HUES48 (cell line): ENCODE results near the gene METTL4.

Experiments
- H3K27ac ChIP-seq: one replicate; pipeline ENCODE4 v1.7.0; 2013; ENCODE audit warnings: low read depth, low read length, inconsistent platforms
- H3K27me3 ChIP-seq: 2 replicates; pipeline ENCODE4 v1.6.1; 2013; ENCODE audit warnings: mild to moderate bottlenecking, low read length; ENCODE audit not compliant: control insufficient read depth, insufficient read depth
- H3K36me3 ChIP-seq: 2 replicates; pipeline ENCODE4 v1.6.1; 2013; ENCODE audit warnings: low read length; ENCODE audit not compliant: control insufficient read depth, insufficient read depth
- H3K4me1 ChIP-seq: 2 replicates; pipeline ENCODE4 v1.6.1; 2013; ENCODE audit warnings: mild to moderate bottlenecking, low read length; ENCODE audit not compliant: control insufficient read depth, insufficient read depth
- H3K4me3 ChIP-seq: 2 replicates; pipeline ENCODE4 v1.5.1; 2013; ENCODE audit warnings: mild to moderate bottlenecking, low read depth, low read length
- H3K9ac ChIP-seq: 2 replicates; pipeline ENCODE4 v1.6.1; 2013; ENCODE audit warnings: mild to moderate bottlenecking, low read depth, low read length, moderate library complexity
- H3K9me3 ChIP-seq: 2 replicates; pipeline ENCODE4 v1.6.1; 2013; ENCODE audit warnings: low read length; ENCODE audit not compliant: control insufficient read depth, insufficient read depth

METTL4 gene

GRCh38 chr18:2571200-2572170 is at the start of gene METTL4, which contains the start of gene NDC80:
METTL4 (minus strand) TSS chr18:2571505; CDS start chr18:2567216, 4,289 bp downstream.
NDC80 (plus strand) TSS chr18:2571557; CDS start chr18:2572986, 1,429 bp downstream.
- Histone ChIP-seq H3K4me1 (peaks cover 23% of the 10 kb centered on the region; the same call in 1 of the 2 replicates), H3K9ac (peak within 1 kb of the TSS; percentile 96), H3K4me3 (peak within 1 kb of the TSS; percentile 96), H3K27me3 (no peaks in the 10 kb centered on the region), H3K36me3 (peaks cover 32% of the 10 kb centered on the region), H3K9me3 (no peaks in the 10 kb centered on the region), H3K27ac (peak within 1 kb of the TSS; percentile 99)

GRCh38 chr18:2618009-2618408 is 46.7 kb upstream of the METTL4 start:
- Histone ChIP-seq H3K4me3 (no peak overlapping the region), H3K4me1 (no peaks in the 10 kb centered on the region), H3K9ac (no peak overlapping the region), H3K27ac (no peak overlapping the region), H3K9me3 (no peaks in the 10 kb centered on the region), H3K27me3 (no peaks in the 10 kb centered on the region), H3K36me3 (peaks cover 35% of the 10 kb centered on the region)

- Histone ChIP-seq H3K4me3 (no peak overlapping the region), H3K36me3 (peaks cover 40% of the 10 kb centered on the region), H3K4me1 (no peaks in the 10 kb centered on the region), H3K27ac (no peak overlapping the region), H3K9ac (no peak overlapping the region), H3K9me3 (no peaks in the 10 kb centered on the region), H3K27me3 (no peaks in the 10 kb centered on the region)
These were observed 46.2 kb upstream of the METTL4 start for GRCh38 chr18:2617401-2617998.

GRCh38 chr18:2612996-2613395 is 41.7 kb upstream of the METTL4 start:
- no peak overlapping the region for H3K27ac ChIP-seq
- H3K9ac ChIP-seq: no peak overlapping the region
- H3K27me3 ChIP-seq: no peaks in the 10 kb centered on the region
- no peaks in the 10 kb centered on the region for H3K4me1 ChIP-seq
- H3K4me3 ChIP-seq: no peak overlapping the region
- no peaks in the 10 kb centered on the region for H3K9me3 ChIP-seq
- peaks cover 82% of the 10 kb centered on the region for H3K36me3 ChIP-seq

GRCh38 chr18:2610549-2610948 is 39.2 kb upstream of the METTL4 start:
- Histone ChIP-seq H3K4me1 (no peaks in the 10 kb centered on the region), H3K36me3 (peaks cover 90% of the 10 kb centered on the region), H3K27ac (no peak overlapping the region), H3K9ac (no peak overlapping the region), H3K4me3 (no peak overlapping the region), H3K9me3 (no peaks in the 10 kb centered on the region), H3K27me3 (no peaks in the 10 kb centered on the region)

GRCh38 chr18:2609604-2610003 is 38.3 kb upstream of the METTL4 start:
- Histone ChIP-seq H3K27ac (no peak overlapping the region), H3K4me1 (no peaks in the 10 kb centered on the region), H3K9ac (no peak overlapping the region), H3K27me3 (no peaks in the 10 kb centered on the region), H3K36me3 (peaks cover 90% of the 10 kb centered on the region), H3K9me3 (no peaks in the 10 kb centered on the region), H3K4me3 (no peak overlapping the region)

- Histone ChIP-seq H3K4me3 (no peak overlapping the region), H3K9me3 (no peaks in the 10 kb centered on the region), H3K9ac (no peak overlapping the region), H3K36me3 (peaks cover 95% of the 10 kb centered on the region), H3K4me1 (no peaks in the 10 kb centered on the region), H3K27ac (no peak overlapping the region), H3K27me3 (no peaks in the 10 kb centered on the region)
These were observed 35.0 kb upstream of the METTL4 start for GRCh38 chr18:2606335-2606734.

GRCh38 chr18:2602844-2603243 is 31.5 kb upstream of the METTL4 start:
- H3K27me3 ChIP-seq: no peaks in the 10 kb centered on the region
- H3K4me1 ChIP-seq: no peaks in the 10 kb centered on the region
- no peak overlapping the region for H3K9ac ChIP-seq
- H3K9me3 ChIP-seq: no peaks in the 10 kb centered on the region
- H3K36me3 ChIP-seq: peaks cover 98% of the 10 kb centered on the region
- H3K27ac ChIP-seq: no peak overlapping the region
- H3K4me3 ChIP-seq: no peak overlapping the region

GRCh38 chr18:2597639-2598038 is 26.3 kb upstream of the METTL4 start:
- Histone ChIP-seq H3K27ac (no peak overlapping the region), H3K9ac (no peak overlapping the region), H3K9me3 (no peaks in the 10 kb centered on the region), H3K4me1 (no peaks in the 10 kb centered on the region), H3K36me3 (peaks cover 87% of the 10 kb centered on the region), H3K27me3 (no peaks in the 10 kb centered on the region), H3K4me3 (no peak overlapping the region)

- Histone ChIP-seq H3K9ac (no peak overlapping the region), H3K9me3 (no peaks in the 10 kb centered on the region), H3K4me3 (no peak overlapping the region), H3K27ac (no peak overlapping the region), H3K4me1 (no peaks in the 10 kb centered on the region), H3K36me3 (peaks cover 98% of the 10 kb centered on the region), H3K27me3 (no peaks in the 10 kb centered on the region)
These were observed 19.0 kb upstream of the METTL4 start for GRCh38 chr18:2590303-2590702.
